ENCODE measurements around the gene PAX5.

- no peak for TF ChIP-seq TEAD4 (IDR thresholded peaks at IDR 0.05)
- no peak for TF ChIP-seq FOXM1 (IDR thresholded peaks at IDR 0.05; ENCODE audit: borderline replicate concordance, low read depth)
- TF ChIP-seq EP300 (IDR thresholded peaks at IDR 0.05; ENCODE audit: borderline replicate concordance): no peak
- TF ChIP-seq TCF12 (IDR thresholded peaks at IDR 0.05; ENCODE audit: low read depth): no peak
- no peak for TF ChIP-seq REST (IDR thresholded peaks at IDR 0.05; ENCODE audit: low read depth)
- TF ChIP-seq TAF1 (IDR thresholded peaks at IDR 0.05; ENCODE audit: low read depth): no peak
- TF ChIP-seq YY1 (IDR thresholded peaks at IDR 0.05; ENCODE audit: low read depth): no peak
- no peak for TF ChIP-seq MAX (IDR thresholded peaks at IDR 0.05)
- TF ChIP-seq EGR1 (IDR thresholded peaks at IDR 0.05): no peak
- TF ChIP-seq NFIC (IDR thresholded peaks at IDR 0.05): no peak
- TF ChIP-seq USF1 (IDR thresholded peaks at IDR 0.05): no peak
These were observed 136.6 kb downstream of the PAX5 start for GRCh38 chr9:36897478-36897877.
